ENCODE measurements around the gene MAGI2. TPM values are rescaled to one million over a fixed set of nuclear protein-coding genes. Genes with fewer than 3 reads are reported as not detected.
A peak's percentile ranks its signal among the peaks of the same experiment; 100 is the strongest.

The MAGI2 gene
- total and polyA plus RNA-seq, 2 of the 13 experiments (the other 11 are each of a cell fraction or from before 2014, with no cell fraction given), result 1.5 to 3.8 TPM

- TF ChIP-seq TFDP1 (CRISPR knock-in tag; IDR thresholded peaks at IDR 0.05; ENCODE audit: borderline replicate concordance) (peak; percentile 54; the same call in 1 of the 2 replicates), CHD2 (IDR thresholded peaks at IDR 0.05; ENCODE audit: low read depth, low read length) (peak; percentile 70; the same call in 1 of the 2 replicates), ZNF766 (CRISPR knock-in tag; IDR thresholded peaks at IDR 0.05; ENCODE audit: borderline replicate concordance) (peak; percentile 62; the same call in 1 of the 2 replicates), ZNF572 (CRISPR knock-in tag; IDR thresholded peaks at IDR 0.05) (0 out of 2 replicates have a peak, but pooled peaks have one; percentile 61), ZNF83 (CRISPR knock-in tag; IDR thresholded peaks at IDR 0.05; ENCODE audit: borderline replicate concordance) (no peak), ZSCAN21 (CRISPR knock-in tag; IDR thresholded peaks at IDR 0.05; ENCODE audit: borderline replicate concordance) (peak; percentile 77; the same call in 1 of the 2 replicates), GABPA (IDR thresholded peaks at IDR 0.05; ENCODE audit: low read depth, low read length) (peak; percentile 47), GABPA (CRISPR knock-in tag; IDR thresholded peaks at IDR 0.05; ENCODE audit: low read depth) (peak; percentile 73), ZFP82 (CRISPR knock-in tag; IDR thresholded peaks at IDR 0.05; ENCODE audit: borderline replicate concordance) (0 out of 2 replicates have a peak, but pooled peaks have one; percentile 57), ZNF891 (CRISPR knock-in tag; IDR thresholded peaks at IDR 0.05) (peak; percentile 58), ZNF407 (CRISPR knock-in tag; IDR thresholded peaks at IDR 0.05; ENCODE audit: not compliant biosample characterization) (no peak), ZNF367 (CRISPR knock-in tag; IDR thresholded peaks at IDR 0.05; ENCODE audit: borderline replicate concordance) (no peak), AKAP8 (CRISPR knock-in tag; IDR thresholded peaks at IDR 0.05) (0 out of 2 replicates have a peak, but pooled peaks have one; percentile 42), ZNF724P (CRISPR knock-in tag; IDR thresholded peaks at IDR 0.05; ENCODE audit: borderline replicate concordance) (0 out of 2 replicates have a peak, but pooled peaks have one; percentile 51), SRSF4 (IDR thresholded peaks at IDR 0.05; ENCODE audit: low read depth, low read length, poor library complexity, severe bottlenecking) (no peak)
- TF ChIP-seq, protein P1, sequence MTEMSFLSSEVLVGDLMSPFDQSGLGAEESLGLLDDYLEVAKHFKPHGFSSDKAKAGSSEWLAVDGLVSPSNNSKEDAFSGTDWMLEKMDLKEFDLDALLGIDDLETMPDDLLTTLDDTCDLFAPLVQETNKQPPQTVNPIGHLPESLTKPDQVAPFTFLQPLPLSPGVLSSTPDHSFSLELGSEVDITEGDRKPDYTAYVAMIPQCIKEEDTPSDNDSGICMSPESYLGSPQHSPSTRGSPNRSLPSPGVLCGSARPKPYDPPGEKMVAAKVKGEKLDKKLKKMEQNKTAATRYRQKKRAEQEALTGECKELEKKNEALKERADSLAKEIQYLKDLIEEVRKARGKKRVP (CRISPR knock-in tag; IDR thresholded peaks at IDR 0.05), result peak in 1 of 2 experiments; percentile 31; a peak in 1 of 4 replicates
These were observed at the start of gene MAGI2 (continued) for GRCh38 chr7:79453558-79454360.
